Stomach (tissue), 9 donors: Measurements from ENCODE around the gene MARCHF9. TPM values are rescaled to one million over a fixed set of nuclear protein-coding genes. Genes with fewer than 3 reads are reported as not detected.
A peak's percentile ranks its signal among the peaks of the same experiment; 100 is the strongest.

Experiments used
- DNase-seq, 2 donors: peaks; one replicate each; pipeline versions ENCODE4 v3.0.0 to v3.0.0-alpha.2; 2013 to 2019
- H3K27ac ChIP-seq, 5 donors: fragments of 200-600 bp in 4 of 5; sonication (generic) in 4 of 5; one replicate each; pipeline ENCODE4 v1.5.1; 2013 to 2019; ENCODE audit warnings: mild to moderate bottlenecking in 1 of 5, moderate library complexity in 1 of 5
- H3K27me3 ChIP-seq, 3 donors: fragments of 200-600 bp; sonication (generic); one replicate each; pipeline ENCODE4 v1.5.1; 2017 to 2019; ENCODE audit warnings: mixed run types in 1 of 3
- H3K36me3 ChIP-seq, 4 donors: fragments of 200-600 bp; sonication (generic); 1 replicate in 3 of 4; 2 replicates in 1 of 4; pipeline ENCODE4 v1.5.1; 2016 to 2019
- H3K4me1 ChIP-seq, 4 donors: fragments of 200-600 bp; sonication (generic); one replicate each; pipeline ENCODE4 v1.5.1; 2016 to 2019
- H3K4me3 ChIP-seq, 4 donors: fragments of 200-600 bp; sonication (generic) in 3 of 4; one replicate each; pipeline ENCODE4 v1.5.1; 2016 to 2019; ENCODE audit warnings: mild to moderate bottlenecking in 1 of 4
- H3K9me3 ChIP-seq, 4 donors: fragments of 200-600 bp; sonication (generic); one replicate each; pipeline ENCODE4 v1.5.1; 2016 to 2019
- EP300 ChIP-seq: sonication (generic); formaldehyde crosslinking; IDR thresholded peaks from one replicate; pipeline ENCODE4 v1.6.1; 2017; ENCODE audit warnings: antibody characterized with exemption
- POLR2A ChIP-seq, 4 donors: fragments of 450-650 bp; IDR thresholded peaks; one replicate each; pipeline ENCODE4 v1.6.1; 2016; ENCODE audit warnings: antibody characterized with exemption in 4 of 4, control low read depth in 2 of 4, mild to moderate bottlenecking in 1 of 4, moderate library complexity in 1 of 4
- POLR2AphosphoS5 ChIP-seq, 3 donors: sonication (generic); formaldehyde crosslinking; IDR thresholded peaks; one replicate each; pipeline ENCODE4 v1.6.1; 2016; ENCODE audit warnings: antibody characterized with exemption in 3 of 3
- WGBS, 5 donors: extraction: QIAGEN DNeasy Blood & Tissue Kit in 3 of 5; methylation state at CpG; one replicate each; pipeline versions ENCODE4 v1.1.5 to v1.1.7; 2013 to 2018; 5-methylcytosine and 5-hydroxymethylcytosine counted together
- intact Hi-C: fragments of 100-400 bp; cut with DNase I; formaldehyde crosslinking; loops from one replicate; pipeline ENCODE4 v1.15.1; 2023; ENCODE audit warnings: low total_unique reads
- polyA plus RNA-seq, 3 donors: library from polyadenylated mRNA; stranded (reverse); fragments of 200-250 nt; gene quantifications; one replicate each; pipeline ENCODE4 v1.2.3, GENCODE V29; 2013
- total RNA-seq, 5 donors: library from RNA; depleted of rRNA; stranded (reverse); fragments of >200 nt; gene quantifications; one replicate each; pipeline versions ENCODE4 v1.1.0 to v1.2.3, GENCODE V29; 2014 to 2016
- TF ChIP-seq, protein P1 (sequence below), 7 experiments: fragments of 450-650 bp in 4 of 7; fragments of 200-600 bp in 3 of 7; sonication (generic) in 3 of 7; IDR thresholded peaks; one replicate each; pipeline ENCODE4 v1.5.1; 2016 to 2019; ENCODE audit warnings: antibody characterized with exemption in 7 of 7, control low read depth in 2 of 7, mild to moderate bottlenecking in 1 of 7
- donor health status: healthy with polysubstance abuse.
- donor health status: Bipolar disorder and iron deficiency.
- donor health status: healthy.

MARCHF9 gene
- total and polyA plus RNA-seq, 8 donors, result 1.0 to 16.0 (median 8.8) TPM

DNA sequence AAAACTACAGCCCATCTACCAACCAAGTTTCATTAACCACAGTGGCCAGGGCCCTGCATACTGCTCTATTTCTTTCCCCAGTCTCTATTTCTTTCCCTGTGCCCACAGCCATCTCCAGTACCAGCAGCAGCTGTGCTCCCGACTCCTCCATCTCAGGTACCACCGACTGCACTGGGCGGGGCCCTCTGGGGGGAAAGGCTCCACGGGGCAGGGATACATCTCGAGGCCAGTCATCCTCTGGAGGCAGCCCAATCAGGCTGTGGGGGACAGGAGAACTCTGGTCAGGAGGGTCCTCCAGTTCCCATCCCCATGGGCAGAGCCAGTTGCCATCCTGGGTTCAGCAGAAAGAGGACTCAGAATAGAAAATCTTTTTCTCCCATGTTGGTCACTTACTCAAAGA, 5.8 kb upstream of the MARCHF9 start:
- intact Hi-C loops, result no loop called here
- Histone ChIP-seq H3K27me3 (no peaks in the 10 kb centered on the region), H3K36me3 (peaks cover 25 to 49% (median 46%) of the 10 kb centered on the region in 4 donors), H3K4me1 (peaks cover 25 to 48% (median 40%) of the 10 kb centered on the region in 4 donors), H3K4me3 (no peak overlapping the region), H3K9me3 (no peaks in the 10 kb centered on the region), H3K27ac (no peak overlapping the region)
- TF ChIP-seq EP300, result no peak
- TF ChIP-seq POLR2A (IDR thresholded peaks at IDR 0.05), result no peak
- TF ChIP-seq, protein P1, sequence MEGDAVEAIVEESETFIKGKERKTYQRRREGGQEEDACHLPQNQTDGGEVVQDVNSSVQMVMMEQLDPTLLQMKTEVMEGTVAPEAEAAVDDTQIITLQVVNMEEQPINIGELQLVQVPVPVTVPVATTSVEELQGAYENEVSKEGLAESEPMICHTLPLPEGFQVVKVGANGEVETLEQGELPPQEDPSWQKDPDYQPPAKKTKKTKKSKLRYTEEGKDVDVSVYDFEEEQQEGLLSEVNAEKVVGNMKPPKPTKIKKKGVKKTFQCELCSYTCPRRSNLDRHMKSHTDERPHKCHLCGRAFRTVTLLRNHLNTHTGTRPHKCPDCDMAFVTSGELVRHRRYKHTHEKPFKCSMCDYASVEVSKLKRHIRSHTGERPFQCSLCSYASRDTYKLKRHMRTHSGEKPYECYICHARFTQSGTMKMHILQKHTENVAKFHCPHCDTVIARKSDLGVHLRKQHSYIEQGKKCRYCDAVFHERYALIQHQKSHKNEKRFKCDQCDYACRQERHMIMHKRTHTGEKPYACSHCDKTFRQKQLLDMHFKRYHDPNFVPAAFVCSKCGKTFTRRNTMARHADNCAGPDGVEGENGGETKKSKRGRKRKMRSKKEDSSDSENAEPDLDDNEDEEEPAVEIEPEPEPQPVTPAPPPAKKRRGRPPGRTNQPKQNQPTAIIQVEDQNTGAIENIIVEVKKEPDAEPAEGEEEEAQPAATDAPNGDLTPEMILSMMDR (IDR thresholded peaks at IDR 0.05), result no peak
- no peak for TF ChIP-seq POLR2AphosphoS5 (IDR thresholded peaks at IDR 0.05)
- 91 to 96% (median 93%) methylated on average over 5 of the region's 5 CpGs for WGBS, 5 donors
- no peak for DNase-seq

GRCh38 chr12:57750561-57751431, 4.1 kb upstream of the MARCHF9 start:
- 81 to 91% (median 88%) methylated on average over 15 of the region's 15 CpGs for WGBS, 5 donors
- H3K9me3 ChIP-seq, result no peaks in the 10 kb centered on the region
- intact Hi-C loops, result no loop called here
- TF ChIP-seq, protein P1 (IDR thresholded peaks at IDR 0.05), result no peak
- TF ChIP-seq EP300 (no peak), POLR2A (IDR thresholded peaks at IDR 0.05) (no peak), POLR2AphosphoS5 (IDR thresholded peaks at IDR 0.05) (no peak)
- DNase-seq, result no peak
- H3K4me1 ChIP-seq, result peaks cover 17 to 48% (median 40%) of the 10 kb centered on the region in 4 donors
- peaks cover 25 to 49% (median 46%) of the 10 kb centered on the region in 4 donors for H3K36me3 ChIP-seq
- peak overlapping the region; percentile 61 to 81 (median 72) for H3K4me3 ChIP-seq
- H3K27ac ChIP-seq, result peak overlapping the region in 4 of 5 donors; percentile 86 to 91 (median 90)
- H3K27me3 ChIP-seq, result no peaks in the 10 kb centered on the region

- no peaks in the 10 kb centered on the region for H3K9me3 ChIP-seq
- peaks cover 25 to 46% (median 44%) of the 10 kb centered on the region in 4 donors for H3K36me3 ChIP-seq
- DNase-seq, result peak in 1 of 2 donors; percentile 36
- 8 to 13% (median 12%) methylated on average over 7 to 8 of the region's 8 CpGs for WGBS, 5 donors
- H3K27me3 ChIP-seq, result no peaks in the 10 kb centered on the region
- intact Hi-C loops, result no loop called here
- TF ChIP-seq EP300 (no peak), POLR2AphosphoS5 (IDR thresholded peaks at IDR 0.05) (no peak), POLR2A (IDR thresholded peaks at IDR 0.05) (no peak)
- TF ChIP-seq, protein P1 (IDR thresholded peaks at IDR 0.05), result no peak
- H3K4me3 ChIP-seq, result peak overlapping the region; percentile 61 to 81 (median 72)
- H3K4me1 ChIP-seq, result peaks cover 23 to 48% (median 42%) of the 10 kb centered on the region in 4 donors
- peak overlapping the region; percentile 86 to 91 (median 90) for H3K27ac ChIP-seq
Observed at GRCh38 chr12:57751432-57751787, 3.5 kb upstream of the MARCHF9 start.

GRCh38 chr12:57751788-57752667, 2.9 kb upstream of the MARCHF9 start, which contains the start of gene CDK4:
Gene CDK4, minus strand, starts transcription at chr12:57752310. Its CDS starts 593 bp downstream, at chr12:57751717.
- DNase-seq, result peak; percentile 98 to 100
- H3K27me3 ChIP-seq, result no peaks in the 10 kb centered on the region
- H3K4me3 ChIP-seq, result peak within 1 kb of the TSS; percentile 61 to 81 (median 72)
- peaks cover 21 to 40% (median 38%) of the 10 kb centered on the region in 4 donors for H3K36me3 ChIP-seq
- no peaks in the 10 kb centered on the region for H3K9me3 ChIP-seq
- intact Hi-C loops, result no loop called here
- H3K4me1 ChIP-seq, result peaks cover 27 to 52% (median 47%) of the 10 kb centered on the region in 4 donors
- peak within 1 kb of the TSS; percentile 86 to 91 (median 90) for H3K27ac ChIP-seq
- 0% methylated on average over 50 to 58 of the region's 58 CpGs for WGBS, 5 donors
- TF ChIP-seq POLR2AphosphoS5 (IDR thresholded peaks at IDR 0.05), result peak; percentile 81 to 97 (median 94)
- TF ChIP-seq, protein P1 (IDR thresholded peaks at IDR 0.05), result no peak
- peak in 1 of 4 donors; percentile 62 for TF ChIP-seq POLR2A (IDR thresholded peaks at IDR 0.05)
